ENCODE measurements around the gene PPT1.

GRCh38 chr1:40056519-40057309 is 40.3 kb downstream of the PPT1 start:
- no peak for TF ChIP-seq CTCF (IDR thresholded peaks at IDR 0.05; ENCODE audit: borderline replicate concordance, extremely low read depth, low read length, poor library complexity, severe bottlenecking)
- TF ChIP-seq EZH2 (IDR thresholded peaks at IDR 0.05; ENCODE audit: borderline replicate concordance, low read depth, low read length, severe bottlenecking) = no peak
